Heart left ventricle (tissue), 16 donors: ENCODE measurements around the gene NDUFAF2. TPM values are rescaled to one million over a fixed set of nuclear protein-coding genes. Genes with fewer than 3 reads are reported as not detected.
"Not testable (repeated sequence)": the region's sequence is repeated elsewhere in the genome, so short reads cannot be mapped to it uniquely, and the experiment has no call there.

Experiments used
- ATAC-seq, 4 donors: fragments of 200-7000 bp; cut with Tn5 transposase; one replicate each; pipeline ENCODE4 v1.9.1; 2020 to 2022; ENCODE audit warnings: moderate library complexity in 4 of 4, mild to moderate bottlenecking in 3 of 4, moderate number of reproducible peaks in 1 of 4
- DNase-seq, 5 donors: peaks; one replicate each; pipeline ENCODE4 v3.0.0-alpha.2; 2020
- H3K27ac ChIP-seq, 12 donors: fragments of 200-600 bp; sonication (generic) in 4 of 12; one replicate each; pipeline versions ENCODE4 v1.5.0 to v1.8.0; 2016 to 2022; ENCODE audit warnings: mild to moderate bottlenecking in 2 of 12
- H3K27me3 ChIP-seq, 9 donors: fragments of 200-600 bp; sonication (generic) in 2 of 9; one replicate each; pipeline versions ENCODE4 v1.5.1 to v1.8.0; 2016 to 2022; ENCODE audit warnings: mild to moderate bottlenecking in 3 of 9
- H3K36me3 ChIP-seq, 9 donors: fragments of 200-600 bp; sonication (generic) in 2 of 9; one replicate each; pipeline versions ENCODE4 v1.5.0 to v1.8.0; 2018 to 2022; ENCODE audit warnings: mild to moderate bottlenecking in 2 of 9
- H3K4me1 ChIP-seq, 12 donors: fragments of 200-600 bp; sonication (generic) in 4 of 12; one replicate each; pipeline versions ENCODE4 v1.5.0 to v1.8.0; 2016 to 2022; ENCODE audit warnings: mild to moderate bottlenecking in 3 of 12
- H3K4me3 ChIP-seq, 12 donors: fragments of 200-600 bp; sonication (generic) in 4 of 12; one replicate each; pipeline versions ENCODE4 v1.5.0 to v1.8.0; 2017 to 2022; ENCODE audit warnings: mild to moderate bottlenecking in 9 of 12, moderate library complexity in 4 of 12
- H3K9me3 ChIP-seq, 12 donors: fragments of 200-600 bp; sonication (generic) in 4 of 12; one replicate each; pipeline versions ENCODE4 v1.5.0 to v1.8.0; 2016 to 2022; ENCODE audit warnings: mild to moderate bottlenecking in 1 of 12
- CTCF ChIP-seq, 12 donors: fragments of 200-600 bp; sonication (generic) in 4 of 12; IDR thresholded peaks; one replicate each; pipeline versions ENCODE4 v1.5.0 to v1.8.0; 2018 to 2022; ENCODE audit warnings: antibody characterized with exemption in 12 of 12, mild to moderate bottlenecking in 5 of 12
- POLR2A ChIP-seq, 2 donors: fragments of 450-650 bp; IDR thresholded peaks; one replicate each; pipeline ENCODE4 v1.6.1; 2017; ENCODE audit warnings: antibody characterized with exemption in 2 of 2, mild to moderate bottlenecking in 2 of 2, moderate library complexity in 2 of 2
- WGBS, 4 donors: extraction: QIAGEN DNeasy Blood & Tissue Kit in 2 of 4; methylation state at CpG; one replicate each; pipeline versions ENCODE4 v1.1.5 to v1.1.7; 2013 to 2018; 5-methylcytosine and 5-hydroxymethylcytosine counted together
- intact Hi-C, 10 donors: fragments of 100-400 bp; cut with DNase I; formaldehyde crosslinking; loops; one replicate each; pipeline versions ENCODE4 v1.11.1 to v1.14.2; 2022
- polyA plus RNA-seq, 2 donors: library from polyadenylated mRNA; stranded (reverse); fragments of 200-250 nt; gene quantifications; one replicate each; pipeline ENCODE4 v1.2.3, GENCODE V29; 2013
- total RNA-seq, 9 donors: library from RNA; depleted of rRNA in 2 of 9; stranded (reverse); fragments of >200 nt in 2 of 9; fragmentation: NEBNext Ultra II Directional in 3 of 9; extraction: Animal tissue kit (Norgen Biotek cat#: 25700) in 3 of 9; gene quantifications; one replicate each; pipeline versions ENCODE4 v1.1.0 to v1.2.4, GENCODE V29; 2016 to 2023
- donor health status: ischemic (EF 13 %, LVEDD 7.1; RV severe dilation, severe dysfunction).
- donor health status: healthy with polysubstance abuse.
- donor health status: DM: no; HTN: yes; CAD: no.
- donor health status: DM: no; HTN: no; CAD: no.
- donor health status: ischemic (EF 25% LVEDD 6.9; RV normal size, moderate dysfunction).
- donor health status: ischemic (EF 25% LVEDD 5.7; RV mildly dilated, moderate dysfunction).
- donor health status: healthy.
- donor health status: DM: yes; HTN: yes; CAD: no.
- donor health status: ischemic (EF 35%, LVEDD 5.7; RV mildly dilated, moderate dysfunction).
- donor health status: nonischemic (EF 11% LVEDD 7.7; RV severe dilation, severe dysfunction).
- donor health status: DM: yes; HTN: yes; CAD: no.
- donor health status: PGD.
- donor health status: ischemic (EF 29% LVEDD 5.4; RV normal size, mild dysfunction).
- donor health status: nonischemic (EF 23%, LVEDD 6.1; RV moderate dilation, normal function).

NDUFAF2 gene
- total and polyA plus RNA-seq, 11 donors: 22.9 to 87.7 (median 38.4) TPM

- WGBS, 4 donors: 94 to 98% (median 97%) methylated on average over 2 of the region's 2 CpGs
- peaks cover 0 to 30% (median 0%) of the 10 kb centered on the region in 12 donors for H3K9me3 ChIP-seq
Measured at GRCh38 chr5:60980511-60980910, 35.5 kb downstream of the NDUFAF2 start.

GRCh38 chr5:60982127-60982526 is 37.1 kb downstream of the NDUFAF2 start:
- intact Hi-C loops, ATAC-seq, H3K4me3 ChIP-seq, DNase-seq, H3K27ac ChIP-seq, H3K36me3 ChIP-seq, H3K27me3 ChIP-seq: not testable (repeated sequence)
- 95 to 96% (median 95%) methylated on average over 3 of the region's 3 CpGs for WGBS, 4 donors
- Histone ChIP-seq H3K4me1 (peaks cover 0 to 14% (median 0%) of the 10 kb centered on the region in 12 donors), H3K9me3 (peaks cover 0 to 43% (median under 1%) of the 10 kb centered on the region in 12 donors)

More at GRCh38 chr5:60980511-60980910, 35.5 kb downstream of the NDUFAF2 start:
- Histone ChIP-seq H3K4me1 (peaks cover 0 to 13% (median 0%) of the 10 kb centered on the region in 12 donors), H3K27me3 (no peaks in the 10 kb centered on the region), H3K27ac (no peak overlapping the region), H3K4me3 (no peak overlapping the region), H3K36me3 (no peaks in the 10 kb centered on the region)
- intact Hi-C loops: no loop called here
- no peak for ATAC-seq
- no peak for TF ChIP-seq POLR2A (IDR thresholded peaks at IDR 0.05)
- no peak for TF ChIP-seq CTCF (IDR thresholded peaks at IDR 0.05)
- DNase-seq: no peak

- 83 to 96% (median 90%) methylated on average over 4 of the region's 4 CpGs for WGBS, 4 donors
- intact Hi-C loops: no loop called here
- no peak overlapping the region for H3K27ac ChIP-seq
- ATAC-seq (no peak), DNase-seq (no peak)
- no peaks in the 10 kb centered on the region for H3K27me3 ChIP-seq
- H3K9me3 ChIP-seq: peaks cover 0 to 66% (median 2%) of the 10 kb centered on the region in 12 donors
- no peak overlapping the region for H3K4me3 ChIP-seq
- no peaks in the 10 kb centered on the region for H3K36me3 ChIP-seq
- peaks cover 0 to 31% (median 7%) of the 10 kb centered on the region in 12 donors for H3K4me1 ChIP-seq
- TF ChIP-seq POLR2A (IDR thresholded peaks at IDR 0.05) (no peak), CTCF (IDR thresholded peaks at IDR 0.05) (no peak)
Measured at GRCh38 chr5:60989790-60990189, 44.8 kb downstream of the NDUFAF2 start.

GRCh38 chr5:60992871-60993270 is 47.9 kb downstream of the NDUFAF2 start:
- ATAC-seq (peak; percentile 63 to 92 (median 88)), DNase-seq (peak; percentile 33 to 74 (median 53))
- intact Hi-C loops: no loop called here
- Histone ChIP-seq H3K36me3 (no peaks in the 10 kb centered on the region), H3K27me3 (no peaks in the 10 kb centered on the region), H3K4me3 (no peak overlapping the region), H3K9me3 (peaks cover 0 to 38% (median 0%) of the 10 kb centered on the region in 12 donors), H3K27ac (peak overlapping the region in 2 of 12 donors; percentile 47 to 67), H3K4me1 (peaks cover 0 to 24% (median 7%) of the 10 kb centered on the region in 12 donors)
- TF ChIP-seq CTCF (IDR thresholded peaks at IDR 0.05) (no peak), POLR2A (IDR thresholded peaks at IDR 0.05) (no peak)
- 60 to 74% (median 67%) methylated on average over 5 to 6 of the region's 6 CpGs for WGBS, 4 donors

GRCh38 chr5:60993425-60993824 is 48.4 kb downstream of the NDUFAF2 start:
- no peaks in the 10 kb centered on the region for H3K36me3 ChIP-seq
- H3K4me3 ChIP-seq: no peak overlapping the region
- no peaks in the 10 kb centered on the region for H3K27me3 ChIP-seq
- peak overlapping the region in 4 of 12 donors; percentile 20 to 67 (median 46) for H3K27ac ChIP-seq
- ATAC-seq (peak in 3 of 4 donors; percentile 15 to 36 (median 33)), DNase-seq (no peak)
- H3K9me3 ChIP-seq: peaks cover 0 to 33% (median 0%) of the 10 kb centered on the region in 12 donors
- intact Hi-C loops: no loop called here
- H3K4me1 ChIP-seq: peaks cover 0 to 27% (median 10%) of the 10 kb centered on the region in 12 donors
- no peak for TF ChIP-seq POLR2A (IDR thresholded peaks at IDR 0.05)
- TF ChIP-seq CTCF (IDR thresholded peaks at IDR 0.05): no peak
- WGBS, 4 donors: 74 to 83% (median 82%) methylated on average over 2 of the region's 2 CpGs
